GM21576 (cell line): Measurements from ENCODE around the gene CPPED1.
"Not testable (repeated sequence)": the region's sequence is repeated elsewhere in the genome, so short reads cannot be mapped to it uniquely, and the experiment has no call there.

Experiments used
- ATAC-seq: cut with Tn5 transposase; IDR thresholded peaks from one replicate; pipeline ENCODE4 v1.9.1; 2021; ENCODE audit warnings: mild to moderate bottlenecking, moderate library complexity; ENCODE audit not compliant: unreplicated experiment

The CPPED1 gene

DNA sequence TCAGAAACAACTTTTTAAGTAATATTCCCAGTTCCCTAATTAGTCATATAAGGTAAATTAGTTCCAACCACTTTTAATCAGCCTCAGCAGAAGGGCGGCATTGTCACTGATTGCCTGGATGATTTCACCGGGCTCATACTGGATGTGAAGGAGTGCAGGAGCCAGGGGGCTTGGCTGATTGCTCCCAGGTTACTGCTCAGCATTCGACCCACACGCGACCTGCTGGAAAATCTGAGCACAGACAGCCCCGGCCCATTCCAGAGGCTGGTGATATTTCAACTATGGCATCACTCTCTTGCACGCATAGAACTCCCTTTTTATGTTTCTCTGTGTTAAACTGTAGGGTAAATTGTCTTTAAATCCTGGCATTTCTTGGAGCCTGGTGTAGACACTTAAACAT, 34.2 kb downstream of the CPPED1 start:
- ATAC-seq: no peak

DNA sequence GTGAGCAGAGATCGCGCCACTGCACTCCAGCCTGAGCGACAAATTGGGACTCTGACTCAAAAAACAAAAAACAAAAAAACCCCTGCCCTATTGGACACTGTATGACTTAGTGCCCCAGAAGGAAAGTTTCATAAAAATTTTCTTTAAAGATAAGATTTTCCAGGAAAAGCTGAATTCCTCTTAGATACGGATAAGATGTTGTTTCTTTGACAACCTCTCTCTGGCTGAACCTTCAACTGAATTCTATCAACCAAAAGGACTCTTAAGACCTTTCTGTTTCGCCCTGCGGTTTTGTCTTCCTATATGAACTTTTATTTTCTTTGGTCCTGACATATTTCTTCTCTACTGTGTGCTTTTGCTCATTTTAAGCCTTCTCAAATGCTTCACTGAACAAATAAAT, 35.8 kb downstream of the CPPED1 start:
- ATAC-seq: no peak

- ATAC-seq: no peak
These were observed 36.8 kb downstream of the CPPED1 start for GRCh38 chr16:12766853-12767252.

- not testable (repeated sequence) for ATAC-seq
These were observed 37.5 kb downstream of the CPPED1 start for GRCh38 chr16:12766208-12766607.

DNA sequence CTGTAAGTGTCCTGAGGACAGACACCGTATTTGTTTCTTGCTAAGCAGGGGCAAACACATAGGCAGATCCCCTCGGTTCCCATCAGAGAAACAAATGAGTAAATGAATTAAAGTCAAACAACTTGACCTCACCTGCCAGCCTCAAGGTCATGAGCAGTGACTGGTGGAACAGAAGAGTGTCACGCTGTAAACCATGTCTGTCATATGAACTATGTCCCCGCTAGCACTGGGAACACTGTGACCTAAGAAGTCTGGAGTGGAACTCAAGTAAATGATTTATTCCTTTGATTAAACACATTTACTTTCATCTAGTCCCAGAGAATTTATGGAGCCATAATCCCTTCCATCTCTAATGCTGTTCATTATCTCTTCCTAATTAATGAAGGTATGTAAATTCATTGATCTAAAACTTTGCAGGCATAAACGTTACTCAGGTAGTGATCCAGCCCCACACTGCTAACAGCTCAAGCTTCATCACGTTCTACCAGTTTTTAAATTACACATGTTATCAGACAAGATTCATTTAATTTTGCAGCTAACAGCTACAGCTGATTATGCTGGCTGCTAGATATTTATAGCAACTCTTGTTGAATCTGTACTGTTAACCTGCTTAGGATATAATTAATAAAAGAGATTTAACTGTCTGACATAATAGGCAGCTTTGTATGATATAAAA, 38.7 kb downstream of the CPPED1 start:
- no peak for ATAC-seq

GRCh38 chr16:12763517-12763916, 40.2 kb downstream of the CPPED1 start:
- no peak for ATAC-seq

DNA sequence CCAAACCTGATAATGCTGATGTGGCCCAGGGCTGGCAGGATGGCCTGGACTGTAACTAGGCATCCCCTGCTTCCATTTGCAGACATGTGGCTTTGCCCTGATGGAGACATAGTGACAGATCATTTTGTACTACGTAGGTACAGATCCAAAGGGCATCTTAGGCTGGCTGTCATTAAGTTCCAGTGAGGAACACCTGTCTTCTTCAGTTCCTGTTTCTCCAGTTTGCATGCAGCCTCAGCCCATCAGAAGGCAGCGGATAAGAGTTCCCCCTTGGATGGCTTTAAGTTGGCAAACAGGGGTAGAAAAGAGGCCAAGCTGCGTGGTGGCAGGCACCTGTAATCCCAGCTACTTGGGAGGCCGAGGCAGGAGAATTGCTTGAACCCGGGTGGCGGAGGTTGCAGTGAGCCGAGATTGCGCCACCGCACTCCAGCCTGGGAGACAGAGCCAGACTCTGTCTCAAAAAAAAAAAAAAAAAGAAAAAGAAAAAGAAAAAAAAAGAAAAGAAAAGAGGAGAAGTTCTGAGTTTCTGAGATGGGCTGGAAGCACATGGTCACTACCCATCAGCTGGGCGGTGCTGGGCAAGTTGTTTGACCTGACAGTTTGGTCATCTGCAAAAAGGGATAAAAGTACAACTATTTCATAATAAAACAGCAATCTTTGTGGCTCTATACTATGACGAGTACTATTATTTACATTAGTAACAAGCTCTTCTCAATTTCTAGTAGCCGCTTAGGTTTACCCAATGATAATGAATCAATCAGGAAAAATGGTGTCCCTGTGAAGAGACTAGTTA, 42.7 kb downstream of the CPPED1 start:
- ATAC-seq: no peak

- ATAC-seq: no peak
These were observed 44.8 kb downstream of the CPPED1 start for GRCh38 chr16:12758670-12759558.

DNA sequence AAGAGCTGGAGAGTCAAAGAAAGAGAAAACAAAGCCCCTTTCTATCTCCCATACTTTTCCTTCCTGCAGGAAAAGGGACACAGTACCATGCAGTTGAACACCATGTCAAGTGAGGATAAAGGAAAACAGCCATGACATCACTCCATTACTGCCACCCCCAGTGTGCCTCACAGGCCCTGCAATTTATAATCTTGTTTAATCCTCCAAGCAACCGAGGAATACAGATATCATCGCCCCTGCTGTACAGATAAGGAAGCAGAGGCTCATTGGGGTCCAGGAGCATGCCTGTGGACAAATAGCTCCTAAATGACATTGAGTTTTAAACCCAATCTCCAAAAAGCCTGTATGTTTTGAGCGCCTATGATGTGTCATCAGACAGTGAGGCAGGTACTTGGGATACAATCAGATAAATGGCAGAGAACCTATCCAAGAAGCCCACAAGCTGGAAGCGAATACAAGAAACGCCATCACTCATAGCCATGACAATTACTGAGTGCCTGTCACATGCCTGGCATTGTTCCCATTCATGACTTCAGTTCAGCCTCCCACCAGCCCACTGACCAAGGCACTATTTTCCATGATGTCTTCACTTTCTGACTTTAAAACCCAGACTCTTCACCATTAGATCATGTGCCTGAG, 45.5 kb downstream of the CPPED1 start:
- no peak for ATAC-seq

- no peak for ATAC-seq
These were observed 46.1 kb downstream of the CPPED1 start for GRCh38 chr16:12757546-12757945.

DNA sequence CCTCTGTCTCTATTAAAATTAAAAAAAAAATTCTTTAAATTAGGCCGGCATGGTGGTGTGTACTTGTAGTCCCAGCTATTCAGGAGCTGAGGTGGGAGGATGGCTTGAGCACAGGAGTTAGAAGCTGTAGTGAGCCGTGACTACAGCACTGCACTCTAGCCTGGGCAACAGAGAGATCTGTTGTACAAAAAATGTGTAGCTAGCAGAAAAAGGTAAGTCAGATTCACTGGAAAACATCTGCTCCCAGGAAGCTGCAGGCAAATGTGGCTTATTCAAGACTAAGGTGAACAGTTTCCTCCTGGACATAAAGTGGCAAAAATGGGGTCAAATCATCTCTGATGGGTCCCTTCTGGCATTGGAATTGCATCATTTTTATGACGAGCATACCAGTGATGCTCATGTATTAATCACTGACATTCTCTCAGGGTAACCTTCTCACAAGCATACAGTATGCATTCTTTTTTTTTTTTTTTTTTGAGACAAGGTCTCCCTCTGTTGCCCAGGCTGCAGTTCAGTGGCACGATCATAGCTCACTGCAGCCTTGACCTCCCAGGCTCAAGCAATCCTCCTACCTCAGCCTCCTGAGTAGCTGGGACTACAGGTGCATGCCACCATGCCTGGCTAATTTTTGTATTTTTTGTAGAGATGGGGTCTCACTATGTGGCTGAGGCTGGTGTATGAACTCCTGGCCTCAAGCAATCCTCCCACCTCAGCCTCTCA, 48.7 kb downstream of the CPPED1 start:
- no peak for ATAC-seq

GRCh38 chr16:12753203-12754023, 50.3 kb downstream of the CPPED1 start:
- no peak for ATAC-seq

- ATAC-seq: no peak
These were observed 51.5 kb downstream of the CPPED1 start for GRCh38 chr16:12752159-12752558.

DNA sequence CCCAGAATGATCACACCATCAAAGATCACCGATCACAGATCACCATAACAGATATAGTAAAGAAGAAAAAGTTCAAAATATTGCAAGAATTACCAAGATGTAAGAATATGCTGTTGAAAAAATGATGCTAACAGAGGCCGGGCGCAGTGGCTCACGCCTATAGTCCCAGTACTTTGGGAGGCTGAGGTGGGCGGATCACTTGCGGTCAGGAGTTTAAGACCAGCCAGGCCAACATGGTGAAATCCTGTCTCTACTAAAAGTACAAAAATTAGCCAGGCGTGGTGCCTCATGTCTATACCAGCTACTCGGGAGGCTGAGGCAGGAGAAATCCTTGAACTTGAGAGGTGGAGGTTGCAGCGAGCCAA, 53.2 kb downstream of the CPPED1 start:
- ATAC-seq: no peak

GRCh38 chr16:12749076-12749475, 54.6 kb downstream of the CPPED1 start:
- ATAC-seq: no peak

DNA sequence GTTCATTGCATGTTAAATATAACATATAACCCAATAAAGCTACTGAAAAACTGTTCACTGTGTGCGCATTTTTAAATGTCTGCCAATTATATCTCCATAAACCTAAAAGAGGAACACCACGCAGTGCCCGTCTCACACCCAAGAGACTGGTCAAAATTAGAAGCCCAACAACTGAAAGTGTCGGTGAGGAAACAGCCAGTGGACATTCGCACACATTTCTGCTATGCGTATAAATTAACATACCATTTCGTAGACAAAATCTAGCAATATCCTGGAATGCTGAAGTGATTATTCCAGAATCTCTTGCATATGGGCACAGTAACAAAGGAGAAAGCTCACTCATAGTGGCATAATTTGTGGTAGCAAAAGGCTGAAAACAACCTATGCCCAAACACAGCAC, 55.9 kb downstream of the CPPED1 start:
- ATAC-seq: no peak

DNA sequence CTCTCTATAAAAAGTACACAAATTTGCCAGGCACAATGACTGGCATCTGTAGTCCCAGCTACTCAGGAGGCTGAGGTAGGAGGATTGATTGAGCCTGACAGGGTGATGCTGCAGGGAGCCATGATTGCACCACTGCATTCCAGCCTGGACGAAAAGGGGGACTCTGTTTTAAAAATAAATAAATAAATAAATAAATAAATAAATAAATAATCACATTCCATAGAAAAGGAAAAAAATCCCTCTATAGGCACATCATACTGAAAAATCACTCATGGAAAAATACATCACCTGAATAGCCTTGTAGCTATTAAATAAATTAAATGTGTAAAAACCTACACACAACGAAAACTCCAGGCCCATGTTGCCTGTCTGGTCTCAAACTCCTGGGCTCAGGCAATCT, 56.4 kb downstream of the CPPED1 start:
- no peak for ATAC-seq

GRCh38 chr16:12744860-12745259, 58.8 kb downstream of the CPPED1 start:
- no peak for ATAC-seq

GRCh38 chr16:12742741-12743140, 60.9 kb downstream of the CPPED1 start:
- ATAC-seq: no peak
